Smooth muscle cell (in vitro differentiated cells): ENCODE measurements around the gene RYR1. TPM values are rescaled to one million over a fixed set of nuclear protein-coding genes. Genes with fewer than 3 reads are reported as not detected.
"Not testable (repeated sequence)": the region's sequence is repeated elsewhere in the genome, so short reads cannot be mapped to it uniquely, and the experiment has no call there.

ENCODE experiments used
- DNase-seq: peaks from one replicate; lab custom pipeline; 2025; ENCODE audit not compliant: unreplicated experiment; lab: John Stamatoyannopoulos, UW
- H2AFZ ChIP-seq: fragments of 200-600 bp; sonication (generic); 2 replicates; pipeline ENCODE4 v1.6.0; 2016; ENCODE audit warnings: antibody characterized with exemption, low read depth, mild to moderate bottlenecking
- H3F3A ChIP-seq: fragments of 200-600 bp; sonication (generic); 2 replicates; pipeline ENCODE4 v1.6.0; 2017; ENCODE audit warnings: antibody characterized with exemption, low read depth
- H3K27ac ChIP-seq: fragments of 200-600 bp; sonication (generic); 2 replicates; pipeline ENCODE4 v1.5.1; 2016; ENCODE audit warnings: low read depth, mild to moderate bottlenecking
- H3K27me3 ChIP-seq: fragments of 200-600 bp; sonication (generic); 2 replicates; pipeline ENCODE4 v1.6.1; 2016; ENCODE audit warnings: low read depth, mild to moderate bottlenecking
- H3K36me3 ChIP-seq: fragments of 200-600 bp; sonication (generic); 2 replicates; pipeline ENCODE4 v1.5.1; 2016; ENCODE audit warnings: low read depth
- H3K4me1 ChIP-seq: fragments of 200-600 bp; sonication (generic); 2 replicates; pipeline ENCODE4 v1.5.1; 2016; ENCODE audit warnings: low read depth
- H3K4me2 ChIP-seq: fragments of 200-600 bp; sonication (generic); 2 replicates; pipeline ENCODE4 v1.6.0; 2016; ENCODE audit warnings: mild to moderate bottlenecking
- H3K4me3 ChIP-seq: fragments of 200-600 bp; sonication (generic); 2 replicates; pipeline ENCODE4 v1.5.1; 2016; ENCODE audit warnings: mild to moderate bottlenecking
- H3K79me2 ChIP-seq: fragments of 200-600 bp; sonication (generic); 2 replicates; pipeline ENCODE4 v1.6.0; 2016; ENCODE audit warnings: low read depth, mild to moderate bottlenecking
- H3K9ac ChIP-seq: fragments of 200-600 bp; sonication (generic); 2 replicates; pipeline ENCODE4 v1.6.0; 2016; ENCODE audit warnings: low read depth
- H3K9me3 ChIP-seq: fragments of 200-600 bp; sonication (generic); replicated peaks from 2 replicates; pipeline ENCODE4 v1.5.1; 2016; ENCODE audit warnings: low read depth
- H4K20me1 ChIP-seq: fragments of 200-600 bp; sonication (generic); 2 replicates; pipeline ENCODE4 v1.6.0; 2016; ENCODE audit warnings: low read depth
- WGBS: methylation state at CpG from one replicate; pipeline ENCODE4 v1.1.7; 2016; ENCODE audit warnings: low lambda C conversion rate; 5-methylcytosine and 5-hydroxymethylcytosine counted together
- polyA plus RNA-seq: library from polyadenylated mRNA; unstranded; fragments of >200 nt; fragmentation: Nextera tagmentation; extraction: Ambion mirVana; gene quantifications from 2 replicates; pipeline ENCODE4 v1.2.1, GENCODE V29; 2016
- total RNA-seq: library from RNA; depleted of rRNA; stranded (reverse); fragments of >200 nt; gene quantifications from 2 replicates; pipeline ENCODE4 v1.2.3, GENCODE V29; 2014
- TF ChIP-seq, protein P1 (sequence below): fragments of 200-600 bp; sonication (generic); IDR thresholded peaks from 2 replicates; pipeline ENCODE4 v1.5.1; 2017; ENCODE audit warnings: borderline replicate concordance, mild to moderate bottlenecking, antibody characterized with exemption; ENCODE audit not compliant: insufficient read depth, poor library complexity, severe bottlenecking

The RYR1 gene
- total and polyA plus RNA-seq, 2 experiments from 2014 or later = 0.31 to 0.95 TPM

DNA sequence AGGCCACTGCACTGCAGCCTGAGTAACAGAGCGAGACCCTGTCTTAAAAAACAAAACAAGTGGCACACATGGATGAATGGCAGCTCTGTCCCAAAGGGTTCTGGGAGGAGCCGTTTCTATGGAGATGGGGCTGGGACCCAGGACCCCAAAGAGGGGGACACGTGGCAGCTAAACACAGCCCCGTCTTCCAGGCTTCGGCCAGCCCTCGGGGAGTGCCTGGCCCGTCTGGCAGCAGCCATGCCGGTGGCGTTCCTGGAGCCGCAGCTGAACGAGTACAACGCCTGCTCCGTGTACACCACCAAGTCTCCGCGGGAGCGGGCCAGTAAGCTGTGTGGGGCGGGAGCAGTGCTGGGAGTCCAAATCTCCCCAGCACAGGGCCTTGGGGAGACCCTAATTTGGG, 82.4 kb downstream of the RYR1 start:
- TF ChIP-seq, protein P1, sequence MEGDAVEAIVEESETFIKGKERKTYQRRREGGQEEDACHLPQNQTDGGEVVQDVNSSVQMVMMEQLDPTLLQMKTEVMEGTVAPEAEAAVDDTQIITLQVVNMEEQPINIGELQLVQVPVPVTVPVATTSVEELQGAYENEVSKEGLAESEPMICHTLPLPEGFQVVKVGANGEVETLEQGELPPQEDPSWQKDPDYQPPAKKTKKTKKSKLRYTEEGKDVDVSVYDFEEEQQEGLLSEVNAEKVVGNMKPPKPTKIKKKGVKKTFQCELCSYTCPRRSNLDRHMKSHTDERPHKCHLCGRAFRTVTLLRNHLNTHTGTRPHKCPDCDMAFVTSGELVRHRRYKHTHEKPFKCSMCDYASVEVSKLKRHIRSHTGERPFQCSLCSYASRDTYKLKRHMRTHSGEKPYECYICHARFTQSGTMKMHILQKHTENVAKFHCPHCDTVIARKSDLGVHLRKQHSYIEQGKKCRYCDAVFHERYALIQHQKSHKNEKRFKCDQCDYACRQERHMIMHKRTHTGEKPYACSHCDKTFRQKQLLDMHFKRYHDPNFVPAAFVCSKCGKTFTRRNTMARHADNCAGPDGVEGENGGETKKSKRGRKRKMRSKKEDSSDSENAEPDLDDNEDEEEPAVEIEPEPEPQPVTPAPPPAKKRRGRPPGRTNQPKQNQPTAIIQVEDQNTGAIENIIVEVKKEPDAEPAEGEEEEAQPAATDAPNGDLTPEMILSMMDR = no peak

DNA sequence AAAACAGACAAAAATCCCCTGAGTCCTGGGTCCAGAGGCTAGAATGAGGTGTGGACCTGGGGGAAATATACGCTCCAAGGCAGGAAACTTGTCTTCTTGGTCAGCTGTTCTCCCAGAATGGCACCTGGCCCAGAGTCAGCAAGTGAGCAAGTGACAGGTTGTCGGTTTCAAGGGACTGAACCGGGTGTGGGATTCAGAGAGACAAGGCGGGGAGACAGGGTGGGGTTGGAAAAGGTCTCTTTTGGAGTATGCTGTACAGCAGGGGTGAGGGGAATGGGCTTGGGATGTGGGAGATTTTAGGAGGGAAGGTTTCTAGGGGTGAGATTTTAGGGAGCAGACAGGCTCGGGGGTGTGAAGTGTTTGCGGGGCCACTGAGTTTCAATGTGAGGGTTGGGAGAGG, 83.3 kb downstream of the RYR1 start:
- H3K27ac ChIP-seq = no peak overlapping the region
- H2AFZ ChIP-seq = no peak overlapping the region
- no peaks in the 10 kb centered on the region for H3K27me3 ChIP-seq
- no peaks in the 10 kb centered on the region for H3K79me2 ChIP-seq
- no peak for DNase-seq
- WGBS = 94% methylated on average over 6 of the region's 6 CpGs
- no peak overlapping the region for H3K4me2 ChIP-seq
- no peak overlapping the region for H3K4me3 ChIP-seq
- TF ChIP-seq, protein P1 = no peak
- no peak overlapping the region for H3K9ac ChIP-seq
- H3K36me3 ChIP-seq = no peaks in the 10 kb centered on the region
- H4K20me1 ChIP-seq = no peaks in the 10 kb centered on the region
- no peaks in the 10 kb centered on the region for H3K4me1 ChIP-seq
- no peaks in the 10 kb centered on the region for H3K9me3 ChIP-seq
- H3F3A ChIP-seq = no peaks in the 10 kb centered on the region

More for the DNA sequence above, 82.4 kb downstream of the RYR1 start:
- Histone ChIP-seq H3K9me3 (no peaks in the 10 kb centered on the region), H3F3A (no peaks in the 10 kb centered on the region), H3K4me3 (no peak overlapping the region), H3K4me2 (no peak overlapping the region), H3K79me2 (no peaks in the 10 kb centered on the region), H3K9ac (no peak overlapping the region), H4K20me1 (no peaks in the 10 kb centered on the region), H3K27ac (no peak overlapping the region), H2AFZ (no peak overlapping the region), H3K27me3 (no peaks in the 10 kb centered on the region), H3K4me1 (no peaks in the 10 kb centered on the region), H3K36me3 (no peaks in the 10 kb centered on the region)
- 89% methylated on average over 17 of the region's 17 CpGs for WGBS
- no peak for DNase-seq

DNA sequence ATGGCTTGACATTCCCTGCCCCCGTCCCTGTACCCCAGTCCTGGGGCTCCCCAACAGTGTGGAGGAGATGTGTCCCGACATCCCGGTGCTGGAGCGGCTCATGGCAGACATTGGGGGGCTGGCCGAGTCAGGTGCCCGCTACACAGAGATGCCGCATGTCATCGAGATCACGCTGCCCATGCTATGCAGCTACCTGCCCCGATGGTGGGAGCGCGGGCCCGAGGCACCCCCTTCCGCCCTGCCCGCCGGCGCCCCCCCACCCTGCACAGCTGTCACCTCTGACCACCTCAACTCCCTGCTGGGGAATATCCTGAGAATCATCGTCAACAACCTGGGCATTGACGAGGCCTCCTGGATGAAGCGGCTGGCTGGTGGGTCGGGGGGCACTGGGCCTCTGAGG, 83.8 kb downstream of the RYR1 start:
- TF ChIP-seq, protein P1 = no peak
- no peaks in the 10 kb centered on the region for H3F3A ChIP-seq
- H4K20me1 ChIP-seq = no peaks in the 10 kb centered on the region
- no peak overlapping the region for H3K4me3 ChIP-seq
- WGBS = 98% methylated on average over 16 of the region's 21 CpGs
- H3K79me2 ChIP-seq = no peaks in the 10 kb centered on the region
- no peak overlapping the region for H3K9ac ChIP-seq
- no peaks in the 10 kb centered on the region for H3K36me3 ChIP-seq
- no peak overlapping the region for H3K27ac ChIP-seq
- no peaks in the 10 kb centered on the region for H3K9me3 ChIP-seq
- no peak overlapping the region for H3K4me2 ChIP-seq
- H2AFZ ChIP-seq = no peak overlapping the region
- DNase-seq = no peak
- no peaks in the 10 kb centered on the region for H3K27me3 ChIP-seq
- H3K4me1 ChIP-seq = no peaks in the 10 kb centered on the region

DNA sequence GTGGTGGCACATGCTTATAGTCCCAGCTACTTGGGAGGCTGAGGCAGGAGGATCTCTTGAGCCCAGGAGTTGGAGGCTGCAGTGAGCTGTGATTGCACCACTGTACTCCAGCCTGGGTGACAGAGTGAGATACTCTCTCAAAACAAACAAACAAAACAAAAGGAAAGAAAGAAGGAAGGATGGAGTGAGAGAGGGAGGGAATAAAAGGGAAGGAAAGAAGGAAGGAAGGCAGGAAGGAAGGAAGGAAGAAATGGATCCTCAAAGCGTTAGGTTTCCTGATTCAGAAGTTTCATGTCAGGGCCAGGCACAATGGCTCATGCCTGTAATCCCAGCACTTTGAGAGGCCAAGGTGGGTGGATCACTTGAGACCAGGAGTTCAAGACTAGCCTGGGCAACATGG, 84.5 kb downstream of the RYR1 start:
- not testable (repeated sequence) for H3K4me1 ChIP-seq, DNase-seq, H3K27ac ChIP-seq, H3K79me2 ChIP-seq, H3F3A ChIP-seq, H3K27me3 ChIP-seq, H3K9ac ChIP-seq, H3K4me3 ChIP-seq, H3K9me3 ChIP-seq, H3K4me2 ChIP-seq, H3K36me3 ChIP-seq, H2AFZ ChIP-seq, H4K20me1 ChIP-seq
- WGBS = 100% methylated on average over 1 of the region's 1 CpG
